Measurements from ENCODE around the gene FAM83F.

DNA sequence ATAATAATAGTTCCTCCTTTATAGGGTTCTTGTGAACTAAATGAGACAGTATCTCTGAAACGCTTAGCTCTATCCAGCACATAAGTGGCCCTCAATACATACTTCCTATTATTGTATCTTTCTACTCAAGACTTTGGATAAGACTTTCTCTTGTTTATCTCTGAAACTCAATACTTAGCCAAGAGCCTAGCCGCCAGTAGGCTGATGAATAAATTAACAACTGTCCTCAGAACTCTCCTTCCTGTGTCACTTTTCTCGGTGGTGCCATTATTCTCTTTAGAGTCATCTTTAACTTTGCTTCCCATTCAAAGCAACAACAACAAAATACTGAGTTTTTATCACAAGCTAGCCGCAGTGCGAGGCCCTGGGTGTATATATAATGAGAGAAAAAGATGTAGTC, 86.9 kb downstream of the FAM83F start:
- TF ChIP-seq, protein P1, sequence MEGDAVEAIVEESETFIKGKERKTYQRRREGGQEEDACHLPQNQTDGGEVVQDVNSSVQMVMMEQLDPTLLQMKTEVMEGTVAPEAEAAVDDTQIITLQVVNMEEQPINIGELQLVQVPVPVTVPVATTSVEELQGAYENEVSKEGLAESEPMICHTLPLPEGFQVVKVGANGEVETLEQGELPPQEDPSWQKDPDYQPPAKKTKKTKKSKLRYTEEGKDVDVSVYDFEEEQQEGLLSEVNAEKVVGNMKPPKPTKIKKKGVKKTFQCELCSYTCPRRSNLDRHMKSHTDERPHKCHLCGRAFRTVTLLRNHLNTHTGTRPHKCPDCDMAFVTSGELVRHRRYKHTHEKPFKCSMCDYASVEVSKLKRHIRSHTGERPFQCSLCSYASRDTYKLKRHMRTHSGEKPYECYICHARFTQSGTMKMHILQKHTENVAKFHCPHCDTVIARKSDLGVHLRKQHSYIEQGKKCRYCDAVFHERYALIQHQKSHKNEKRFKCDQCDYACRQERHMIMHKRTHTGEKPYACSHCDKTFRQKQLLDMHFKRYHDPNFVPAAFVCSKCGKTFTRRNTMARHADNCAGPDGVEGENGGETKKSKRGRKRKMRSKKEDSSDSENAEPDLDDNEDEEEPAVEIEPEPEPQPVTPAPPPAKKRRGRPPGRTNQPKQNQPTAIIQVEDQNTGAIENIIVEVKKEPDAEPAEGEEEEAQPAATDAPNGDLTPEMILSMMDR (conservative IDR thresholded peaks at IDR 0.05 in 1 of 2, IDR thresholded peaks at IDR 0.05 in 1 of 2; ENCODE audit: extremely low read depth in 1 of 2, insufficient read depth in 1 of 2, low read depth in 1 of 2, low read length in 2 of 2), result no peak
- TF ChIP-seq EZH2 (IDR thresholded peaks at IDR 0.05; ENCODE audit: borderline replicate concordance, low read length), result no peak
